Astrocyte of the cerebellum (primary cell): Measurements from ENCODE around the gene CCDC112.

ENCODE experiments used
- DNase-seq: peaks from one replicate; pipeline ENCODE4 v3.0.0-alpha.2; 2011; ENCODE audit warnings: low read depth
- H3K4me3 ChIP-seq: 2 replicates; pipeline ENCODE4 v1.5.1; 2011; ENCODE audit warnings: mild to moderate bottlenecking, low read depth, low read length, moderate library complexity
- CTCF ChIP-seq: IDR thresholded peaks from 2 replicates; pipeline ENCODE4 v1.5.1; 2012; ENCODE audit warnings: low read length, low read depth, moderate library complexity, mild to moderate bottlenecking; ENCODE audit errors: missing control alignments
- in situ Hi-C: cut with HindIII; loops from 2 replicates; pipeline ENCODE4 v1.10.0; 2017; ENCODE audit warnings: low sequenced_read_pairs

Gene CCDC112

DNA sequence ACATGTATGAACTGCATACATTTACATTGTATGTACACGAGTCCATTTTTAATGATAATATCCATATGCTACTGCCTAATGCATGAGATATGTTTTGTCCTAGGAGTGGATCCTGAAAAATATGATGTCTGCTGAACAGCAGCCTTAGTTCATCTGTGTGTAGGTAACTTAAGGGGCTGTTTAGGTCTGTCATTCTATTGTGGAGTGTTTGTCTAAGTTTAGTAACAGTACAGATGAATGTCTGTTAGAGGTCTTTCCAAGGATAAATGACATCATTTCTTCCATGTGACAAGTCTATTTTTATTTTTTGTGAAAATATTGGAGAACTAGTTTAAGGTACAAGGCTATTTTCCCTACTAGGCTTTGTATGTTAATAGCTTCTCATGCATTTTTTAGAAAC lies 22.6 kb upstream of the CCDC112 start:
- in situ Hi-C loops, result no loop called here
- DNase-seq, result no peak
- H3K4me3 ChIP-seq, result no peak overlapping the region
- TF ChIP-seq CTCF, result no peak

DNA sequence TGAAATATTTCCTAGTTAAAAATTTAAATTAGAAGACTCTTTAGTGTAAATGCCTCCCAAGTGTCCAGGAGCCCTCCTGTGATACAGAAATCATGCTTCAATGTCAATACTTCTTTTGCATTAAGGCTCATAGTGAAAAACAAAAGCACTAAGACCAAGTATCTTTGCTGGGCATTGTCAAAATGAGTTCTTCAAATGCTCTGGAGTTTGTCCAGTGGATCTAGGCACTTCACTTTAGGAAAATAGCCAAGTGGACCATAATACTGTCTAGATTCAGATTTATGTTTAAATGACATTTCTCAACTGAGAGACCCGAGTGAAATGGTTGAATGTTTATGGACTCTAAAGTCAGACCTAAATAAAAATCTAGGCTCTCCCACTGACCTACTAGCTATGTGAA lies 21.3 kb upstream of the CCDC112 start:
- H3K4me3 ChIP-seq, result no peak overlapping the region
- in situ Hi-C loops, result no loop called here
- DNase-seq, result no peak
- no peak for TF ChIP-seq CTCF

DNA sequence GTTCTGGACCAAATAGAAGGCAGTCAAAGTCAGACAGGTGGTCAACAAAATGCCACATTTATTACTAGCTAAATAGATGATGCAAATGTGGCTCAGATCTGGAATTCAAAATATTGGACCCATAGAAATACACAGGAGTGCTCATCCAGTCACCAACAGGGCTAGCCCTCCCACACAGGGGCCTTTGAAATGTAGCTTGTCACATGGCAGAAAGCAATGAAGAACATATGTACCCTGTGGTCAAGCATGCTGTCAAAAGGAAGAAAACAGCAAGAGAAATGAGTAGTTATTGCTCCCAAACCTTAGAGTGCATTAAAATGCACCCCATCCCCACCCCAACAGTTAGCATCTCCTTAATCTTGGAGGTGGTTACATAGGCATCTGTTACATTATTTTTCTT lies 20.9 kb upstream of the CCDC112 start:
- in situ Hi-C loops, result no loop called here
- no peak for TF ChIP-seq CTCF
- DNase-seq, result no peak
- H3K4me3 ChIP-seq, result no peak overlapping the region

- H3K4me3 ChIP-seq, result no peak overlapping the region
- in situ Hi-C loops, result no loop called here
- DNase-seq, result no peak
- TF ChIP-seq CTCF, result no peak
Measured at GRCh38 chr5:115313632-115314031, 17.2 kb upstream of the CCDC112 start.

- no peak overlapping the region for H3K4me3 ChIP-seq
- in situ Hi-C loops, result no loop called here
- TF ChIP-seq CTCF, result no peak
- no peak for DNase-seq
Measured at GRCh38 chr5:115313052-115313451, 16.6 kb upstream of the CCDC112 start.

DNA sequence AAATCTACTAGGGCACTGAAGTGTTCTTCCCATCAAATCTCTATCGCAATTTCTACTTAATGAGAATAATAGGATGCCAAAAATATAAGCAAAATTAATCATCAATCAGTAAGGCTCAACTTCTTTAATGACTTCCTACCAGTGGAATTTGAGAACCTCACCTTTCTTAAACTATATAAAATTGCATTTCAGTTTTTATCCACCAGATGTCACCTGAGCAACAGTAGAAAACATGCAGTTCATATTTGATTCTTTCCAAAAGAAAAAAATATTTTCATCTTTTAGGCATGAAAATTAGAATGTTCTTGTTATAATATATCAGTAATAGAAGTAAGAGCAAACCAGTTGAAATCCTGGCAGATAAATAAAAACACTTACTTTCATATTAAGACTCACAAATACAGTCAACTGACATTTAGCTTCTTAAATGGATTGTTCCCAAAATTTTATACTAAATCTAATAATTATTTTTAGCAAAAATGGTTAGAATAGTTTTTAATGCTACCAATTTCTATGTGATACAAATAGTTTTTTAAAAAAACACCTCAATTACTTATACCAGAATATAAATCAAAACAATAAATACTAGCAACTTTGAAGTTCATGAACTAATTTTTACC lies 13.4 kb upstream of the CCDC112 start:
- peak; percentile 42 for DNase-seq
- in situ Hi-C loops, result no loop called here
- TF ChIP-seq CTCF, result peak; percentile 11
- no peak overlapping the region for H3K4me3 ChIP-seq
